Measurements from ENCODE around the gene VWA8.
"Not testable (repeated sequence)": the region's sequence is repeated elsewhere in the genome, so short reads cannot be mapped to it uniquely, and the experiment has no call there.

The VWA8 gene

DNA sequence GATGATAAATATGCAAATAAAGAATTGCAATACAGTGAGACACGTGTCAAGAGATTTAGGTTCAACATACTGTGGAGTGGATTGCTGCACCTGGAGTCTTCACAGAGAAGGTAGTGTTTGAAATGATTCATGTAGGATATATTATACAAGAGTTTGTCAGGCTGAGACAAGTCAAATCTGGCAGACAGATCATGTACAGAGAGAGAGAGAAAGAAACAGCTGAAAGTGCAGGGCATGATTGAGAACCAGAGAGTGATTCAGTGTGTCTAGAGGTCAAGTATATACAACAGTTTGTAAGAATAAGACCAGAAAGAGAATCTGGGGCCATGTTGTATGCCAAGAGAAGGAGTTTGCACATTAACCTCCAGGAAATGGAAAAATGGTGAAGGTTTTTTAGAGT, 2.1 kb upstream of the VWA8 start:
- no peak for DNase-seq

DNA sequence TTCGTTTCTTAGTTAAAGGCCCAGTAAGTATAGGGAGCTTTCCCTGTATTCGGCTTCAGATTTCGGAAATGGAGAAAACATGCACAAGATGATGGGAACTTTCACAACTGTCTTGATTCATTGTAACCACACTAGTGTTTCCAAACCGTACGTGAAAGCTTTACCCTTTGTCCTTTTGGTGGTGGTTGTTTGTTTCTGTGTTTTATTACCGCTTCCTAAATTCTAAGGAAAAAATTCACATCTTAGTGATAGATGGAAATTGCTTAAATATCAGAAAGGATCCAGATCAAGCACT, 504 bp upstream of the VWA8 start:
- DNase-seq: no peak

DNA sequence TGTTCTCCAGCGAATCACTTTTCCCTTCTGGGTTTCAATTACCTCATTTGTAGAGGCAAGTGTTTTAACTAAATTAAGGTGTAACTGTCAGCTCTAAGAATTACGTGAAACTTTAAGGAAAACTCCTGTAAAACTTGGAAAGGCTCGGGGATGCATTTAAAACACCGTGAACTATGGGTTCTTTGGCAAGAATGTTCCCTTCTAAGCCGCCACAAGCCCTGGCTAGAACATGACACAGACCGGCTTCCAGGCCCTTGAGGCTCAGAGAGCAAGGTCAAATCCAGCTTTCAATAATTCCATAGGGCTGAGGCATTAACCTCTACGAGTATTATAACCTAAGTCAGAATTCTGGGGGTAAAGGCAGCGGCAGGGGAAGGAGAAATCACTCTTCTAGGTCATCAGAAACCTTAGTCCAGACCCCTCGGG, 685 bp downstream of the VWA8 start:
- DNase-seq: no peak

DNA sequence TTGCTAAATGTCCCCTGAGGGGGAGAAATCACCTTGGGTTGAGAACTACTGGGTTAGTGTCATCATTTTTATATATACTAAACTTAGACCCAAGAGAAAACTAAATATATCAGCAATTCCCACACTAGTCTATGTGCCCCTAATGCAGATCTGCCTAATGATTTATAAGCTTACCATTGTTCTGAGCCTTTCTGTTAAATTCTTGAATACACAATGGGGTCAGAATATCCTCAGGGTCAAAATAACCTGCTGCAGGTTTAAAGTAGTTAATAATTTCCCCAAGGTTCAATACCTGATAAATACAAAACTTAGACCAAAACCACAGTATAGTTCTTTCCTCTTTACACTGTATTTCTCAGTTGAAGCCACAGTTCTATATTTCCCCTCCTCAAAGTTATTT, 4.6 kb downstream of the VWA8 start:
- DNase-seq: no peak

DNA sequence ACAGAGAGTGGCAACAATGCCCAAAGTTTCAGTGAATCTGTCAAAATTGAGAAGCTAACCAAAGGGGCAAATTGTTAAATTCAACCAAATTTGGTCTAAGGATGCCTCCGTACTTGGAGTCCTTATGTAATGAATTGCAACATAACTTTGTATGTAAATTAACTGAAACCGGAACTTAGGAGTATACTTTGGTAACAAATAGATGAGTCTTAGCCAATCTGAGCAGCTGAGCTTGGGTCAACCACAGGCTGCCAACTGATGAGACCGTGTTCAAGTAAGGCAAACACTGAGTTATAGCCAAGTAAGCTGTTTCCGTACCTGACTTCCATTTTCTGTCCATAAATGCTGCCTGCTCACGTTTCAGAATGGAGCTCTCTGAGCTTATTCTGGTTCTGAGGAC, 5.3 kb downstream of the VWA8 start:
- DNase-seq: no peak

DNA sequence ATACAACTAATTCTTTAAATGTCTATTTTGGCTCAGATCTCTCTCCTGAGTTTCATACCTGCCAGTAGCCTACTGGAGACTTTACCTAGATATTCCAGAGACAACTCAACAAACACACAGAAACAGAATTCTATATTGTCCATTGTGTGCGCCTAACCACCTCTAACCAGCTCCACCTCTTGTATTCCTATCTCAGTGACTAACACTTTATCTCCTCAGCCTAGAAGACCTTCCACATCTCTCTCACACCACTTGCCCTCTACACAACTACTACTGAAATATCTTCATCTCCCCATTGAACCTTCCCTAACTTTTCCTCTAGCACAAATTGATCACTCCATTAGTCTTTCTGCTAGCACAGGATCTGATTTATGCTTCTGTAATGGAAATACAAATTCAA, 6.7 kb downstream of the VWA8 start:
- no peak for DNase-seq

DNA sequence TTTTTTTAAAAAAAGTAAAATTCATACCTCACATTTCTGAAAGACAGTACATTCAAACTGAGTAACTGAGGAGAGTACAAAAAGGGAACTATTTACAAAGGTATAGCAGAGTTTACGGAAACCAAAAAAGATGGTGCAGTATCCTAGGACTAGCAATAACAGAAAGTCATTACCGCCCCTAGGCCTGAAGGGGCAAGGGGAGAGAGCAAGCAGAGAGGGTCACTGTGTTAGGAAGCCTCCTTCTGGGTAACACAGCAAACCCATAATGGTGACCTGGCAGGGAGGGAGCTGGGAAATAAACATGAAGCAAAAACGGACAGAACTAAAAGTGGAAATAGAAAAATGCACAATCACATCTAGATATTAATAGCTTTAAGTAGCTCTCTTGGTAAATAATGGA, 8.2 kb downstream of the VWA8 start:
- DNase-seq: no peak

DNA sequence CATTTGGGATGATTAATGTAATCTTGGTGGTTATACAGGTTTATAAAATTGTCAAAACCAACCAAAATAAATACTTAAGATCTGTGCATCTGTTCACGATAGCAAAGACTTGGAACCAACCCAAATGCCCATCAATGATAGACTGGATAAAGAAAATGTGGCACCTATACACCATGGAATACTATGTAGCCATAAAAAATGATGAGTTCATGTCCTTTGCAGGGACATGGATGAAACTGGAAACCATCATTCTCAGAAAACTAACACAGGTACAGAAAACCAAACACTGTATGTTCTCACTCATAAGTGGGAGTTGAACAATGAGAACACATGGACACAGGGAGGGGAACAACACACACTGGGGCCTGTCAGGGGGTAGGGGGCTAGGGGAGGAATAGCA, 11.8 kb downstream of the VWA8 start:
- not testable (repeated sequence) for DNase-seq

DNA sequence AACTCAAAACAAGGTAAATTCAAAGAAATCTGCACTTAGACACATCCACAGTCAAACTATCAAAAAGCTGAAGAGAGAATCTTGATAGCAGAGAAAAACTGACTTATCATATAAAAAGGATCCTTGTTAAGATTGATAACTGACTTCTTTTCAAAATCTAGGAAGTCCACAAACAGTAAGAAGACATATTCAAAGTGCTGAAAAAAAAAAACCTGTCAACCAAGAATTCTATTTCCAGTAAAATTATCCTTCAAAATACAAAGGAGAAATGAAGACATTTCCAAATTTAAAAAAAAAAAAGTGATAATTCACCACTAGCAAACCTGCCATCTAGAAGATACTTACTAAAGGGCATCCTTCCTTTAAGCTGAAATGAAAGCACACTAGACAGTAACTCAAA, 15.0 kb downstream of the VWA8 start:
- DNase-seq: no peak

DNA sequence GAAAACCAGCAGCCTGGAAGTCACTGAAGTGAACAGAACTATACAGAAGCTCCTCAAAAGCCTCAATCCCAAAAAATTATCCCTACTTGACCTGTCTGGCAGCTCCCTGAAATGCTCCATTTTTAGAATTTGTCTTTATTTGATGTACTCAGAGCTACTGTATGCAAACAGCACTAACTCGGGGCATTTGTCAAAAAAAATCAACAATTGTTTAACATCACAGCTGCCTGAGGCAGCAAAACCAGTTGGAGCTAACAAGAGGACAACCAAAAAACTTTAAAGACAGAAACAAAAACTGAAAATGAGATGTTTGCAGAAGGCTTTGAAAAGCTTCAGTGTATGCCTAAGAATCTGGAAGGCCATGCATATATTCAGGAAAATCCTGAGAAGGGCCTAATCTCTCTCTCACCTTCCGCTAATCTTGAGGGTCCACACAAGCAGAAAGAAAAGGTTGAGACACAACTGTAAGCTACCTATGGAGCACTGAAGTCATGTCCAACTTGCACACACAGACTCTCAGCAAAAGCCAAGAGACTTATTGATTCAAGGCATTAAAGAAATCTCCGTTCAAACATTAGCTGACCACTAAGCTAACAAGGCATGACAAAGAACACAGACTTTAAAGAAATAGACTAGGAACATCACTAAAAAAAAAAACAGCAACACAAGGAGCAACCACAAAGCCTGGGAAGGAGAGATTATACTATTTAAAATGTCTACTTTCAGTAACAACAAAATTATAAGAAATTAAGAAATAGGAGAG, 16.1 kb downstream of the VWA8 start:
- DNase-seq: no peak

DNA sequence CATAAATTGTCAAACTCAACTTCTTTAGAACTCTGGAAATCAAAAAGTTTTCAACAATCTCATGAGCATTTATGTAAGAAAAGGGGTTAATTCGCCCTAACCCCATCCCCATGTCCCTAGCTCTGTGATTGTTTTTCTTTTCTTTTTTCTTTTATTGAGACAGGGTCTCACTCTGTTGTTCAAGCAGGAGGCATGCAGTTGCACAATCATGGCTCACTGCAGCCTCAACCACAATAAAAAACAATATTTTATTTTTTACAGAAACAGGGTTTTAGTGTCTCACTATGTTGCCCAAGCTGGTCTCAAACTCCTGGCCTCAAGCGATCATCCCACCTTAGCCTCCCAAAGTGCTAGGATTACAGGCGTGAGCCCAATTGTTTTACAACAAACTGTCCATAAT, 16.7 kb downstream of the VWA8 start:
- DNase-seq: no peak

DNA sequence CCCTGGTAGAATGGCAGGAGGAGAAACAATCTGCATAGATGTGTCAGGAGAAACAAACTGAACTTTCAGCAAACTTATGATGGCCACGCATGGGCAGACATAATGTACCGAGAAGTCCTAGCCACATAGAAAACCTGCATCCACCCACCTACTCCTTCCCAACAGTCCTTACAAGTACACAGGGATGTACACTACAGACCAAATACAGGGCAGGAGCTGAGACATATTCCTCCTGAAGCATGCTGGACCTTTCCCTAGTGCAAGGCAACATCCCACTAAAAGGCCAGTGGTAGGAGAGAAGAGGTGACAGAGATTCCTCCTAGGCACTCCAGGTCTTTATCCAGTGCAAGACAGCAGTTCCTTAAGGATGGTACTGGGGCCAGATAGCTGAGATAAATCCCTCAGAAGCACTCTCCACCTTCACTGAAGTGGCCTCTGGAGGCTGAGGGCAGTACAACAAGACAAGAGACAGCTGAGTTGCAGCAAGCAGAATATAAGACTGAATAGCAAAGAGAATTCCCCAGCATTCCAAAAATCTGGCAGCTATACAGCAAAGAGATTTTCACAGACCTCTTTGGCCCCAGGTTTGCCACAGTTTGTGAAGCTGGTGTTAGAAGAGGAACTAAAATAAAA, 18.3 kb downstream of the VWA8 start:
- DNase-seq: no peak

DNA sequence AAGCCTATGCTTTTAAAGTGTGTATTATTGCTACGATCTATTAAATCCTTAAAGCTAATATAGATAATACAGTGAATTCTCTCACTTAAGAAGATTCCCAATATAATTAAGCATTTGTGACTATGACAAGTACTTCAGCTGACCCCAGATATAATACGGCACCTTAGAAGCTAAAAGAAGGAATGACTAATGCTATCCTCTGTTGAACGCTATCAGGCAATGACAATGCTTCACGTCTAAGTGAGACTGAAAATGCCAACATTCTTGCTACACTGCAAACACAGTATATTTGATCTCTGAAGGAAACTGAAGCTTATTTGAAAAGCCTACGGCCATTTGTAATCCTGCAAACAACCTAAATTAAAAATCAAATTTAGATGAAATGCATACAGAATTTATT, 19.7 kb downstream of the VWA8 start:
- DNase-seq: no peak

DNA sequence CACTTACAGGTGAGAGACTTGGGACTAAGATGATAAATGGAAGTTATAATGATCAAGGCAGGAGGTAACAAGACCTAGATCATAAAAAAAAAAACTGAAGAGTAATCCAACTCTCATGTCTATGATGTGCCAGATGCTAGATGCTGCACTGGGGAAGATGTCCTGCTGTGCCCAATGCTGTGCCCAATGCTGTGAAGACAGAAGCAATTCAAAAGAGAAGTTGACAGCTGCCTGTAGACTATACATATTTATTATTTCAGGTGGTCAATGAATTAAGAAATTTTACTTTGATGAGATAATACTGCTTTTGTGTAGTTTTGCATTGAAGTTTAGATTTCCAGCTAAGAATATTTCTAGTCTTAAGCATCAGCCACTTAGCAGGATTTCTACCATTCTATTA, 21.5 kb downstream of the VWA8 start:
- no peak for DNase-seq

DNA sequence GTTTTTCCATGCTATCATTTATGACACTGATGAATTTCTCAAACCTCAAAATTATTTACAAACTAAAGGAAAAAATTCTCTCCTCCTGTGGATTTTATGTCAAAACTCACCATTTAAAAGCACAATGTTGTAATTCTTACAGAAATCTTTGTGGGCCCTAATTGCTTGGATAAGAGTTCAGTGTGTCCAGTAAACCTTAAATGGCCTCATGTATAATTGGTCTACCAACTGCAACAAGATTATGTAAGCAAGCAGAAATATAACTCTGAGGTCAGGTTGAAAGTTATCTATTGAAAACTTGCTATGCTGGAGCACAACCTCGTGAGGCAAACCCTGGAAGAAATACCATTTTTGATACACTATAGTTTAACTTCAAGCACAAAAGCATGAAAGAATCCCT, 22.0 kb downstream of the VWA8 start:
- DNase-seq: no peak

DNA sequence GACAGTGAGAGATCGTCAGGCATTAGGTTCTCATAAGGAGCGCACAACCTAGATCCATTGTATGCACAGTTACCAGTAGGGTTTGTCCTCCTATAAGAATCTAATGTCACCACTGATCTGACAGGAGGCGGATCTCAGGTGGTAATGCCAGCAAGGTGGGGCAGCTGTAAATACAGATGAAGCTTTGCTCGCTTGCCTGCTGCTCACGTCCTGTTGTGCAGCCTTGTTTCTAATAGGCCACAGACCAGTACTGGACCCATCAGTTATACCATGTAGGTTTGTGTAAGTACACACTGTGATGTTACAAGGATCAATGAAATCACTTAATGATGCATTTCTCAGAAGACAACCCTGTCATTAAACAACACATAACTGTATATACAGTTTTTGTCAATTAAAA, 23.5 kb downstream of the VWA8 start:
- no peak for DNase-seq

DNA sequence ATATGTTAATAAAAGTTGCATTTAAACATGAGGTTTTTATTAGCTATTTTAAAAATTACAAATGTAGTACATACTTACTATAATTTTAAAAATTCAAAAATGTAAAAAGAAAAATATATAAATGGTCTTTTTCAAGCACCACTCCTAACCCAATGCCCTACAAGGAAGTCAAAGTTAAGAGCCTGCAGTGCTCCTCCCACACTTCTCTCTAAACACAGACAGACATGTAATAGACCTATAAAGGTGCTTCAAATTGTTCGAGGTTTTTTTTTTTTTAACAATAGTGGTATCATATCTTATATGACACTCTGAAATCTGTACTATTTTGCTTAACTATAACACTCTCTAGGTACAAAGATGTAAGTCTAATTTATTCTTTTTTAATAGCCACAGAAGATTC, 25.4 kb downstream of the VWA8 start:
- DNase-seq: no peak

DNA sequence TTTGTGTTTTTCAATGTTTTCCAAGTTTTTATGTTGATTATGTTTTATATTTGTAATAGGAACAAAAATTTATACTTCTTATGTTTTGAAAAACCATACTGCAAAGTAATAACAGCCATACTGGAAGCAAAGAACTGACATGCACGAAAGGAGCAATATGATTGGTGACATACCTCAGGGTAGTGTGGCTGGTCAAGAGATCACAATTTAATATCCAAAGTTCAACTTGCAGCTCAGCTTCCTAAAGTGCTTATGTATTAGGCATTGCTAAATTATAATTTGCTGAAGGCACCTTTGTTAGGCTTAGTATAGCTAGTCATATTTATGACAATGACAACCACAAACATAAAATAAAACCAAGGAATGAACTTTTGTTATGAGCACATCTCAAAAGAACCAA, 25.9 kb downstream of the VWA8 start:
- DNase-seq: no peak

DNA sequence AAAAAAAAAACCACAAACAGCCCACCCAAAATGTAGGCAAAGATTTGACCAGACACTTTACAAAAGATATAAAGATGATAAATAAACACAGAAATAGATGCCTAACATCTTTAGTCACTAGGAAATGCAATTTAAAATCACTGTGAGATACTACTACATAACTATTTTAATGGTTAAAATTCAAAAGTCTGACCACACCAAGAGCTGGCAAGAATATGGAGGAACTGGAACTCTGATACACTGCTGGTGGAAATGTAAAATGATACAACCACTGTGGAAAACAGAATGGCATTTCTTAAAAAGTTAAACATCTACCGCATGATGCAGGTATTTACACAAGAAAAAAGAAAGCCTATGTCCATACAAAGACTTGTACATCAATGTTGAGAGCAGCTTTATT, 26.8 kb downstream of the VWA8 start:
- DNase-seq: no peak

DNA sequence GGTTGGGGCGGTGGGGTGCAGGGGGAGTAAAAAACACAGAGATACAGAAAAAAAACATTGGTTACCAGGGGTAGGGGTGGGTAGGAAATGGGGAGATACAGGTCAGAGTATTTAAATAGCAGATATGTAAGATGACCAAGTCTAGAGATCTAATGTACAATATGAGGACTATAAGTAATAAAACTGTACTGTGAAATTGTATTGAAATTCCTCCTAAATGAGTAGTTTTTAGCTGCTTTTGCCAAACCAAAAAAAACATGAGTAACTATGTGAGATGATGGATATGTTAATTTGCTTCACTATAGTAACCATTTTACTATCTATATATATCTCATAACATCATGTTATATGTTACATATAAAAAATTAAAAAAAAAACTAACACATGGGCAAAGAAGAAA, 29.6 kb downstream of the VWA8 start:
- no peak for DNase-seq

DNA sequence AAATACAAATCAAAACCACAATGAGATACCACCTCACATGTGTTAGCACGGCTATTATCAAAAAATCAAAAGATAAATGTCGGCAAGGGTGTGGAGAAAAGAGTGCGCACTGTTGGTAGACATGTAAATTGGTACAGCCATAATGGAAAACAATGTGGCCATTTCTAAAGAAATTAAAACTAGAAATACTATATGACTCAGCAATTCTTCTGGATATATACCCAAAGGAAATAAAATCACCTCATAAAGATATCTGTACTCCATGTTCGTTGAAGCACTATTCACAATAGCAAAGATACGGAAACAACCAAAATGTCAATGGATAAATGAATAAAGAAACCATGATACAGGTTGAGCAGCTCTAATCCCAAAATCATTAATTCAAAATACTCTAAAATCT, 30.8 kb downstream of the VWA8 start:
- no peak for DNase-seq

DNA sequence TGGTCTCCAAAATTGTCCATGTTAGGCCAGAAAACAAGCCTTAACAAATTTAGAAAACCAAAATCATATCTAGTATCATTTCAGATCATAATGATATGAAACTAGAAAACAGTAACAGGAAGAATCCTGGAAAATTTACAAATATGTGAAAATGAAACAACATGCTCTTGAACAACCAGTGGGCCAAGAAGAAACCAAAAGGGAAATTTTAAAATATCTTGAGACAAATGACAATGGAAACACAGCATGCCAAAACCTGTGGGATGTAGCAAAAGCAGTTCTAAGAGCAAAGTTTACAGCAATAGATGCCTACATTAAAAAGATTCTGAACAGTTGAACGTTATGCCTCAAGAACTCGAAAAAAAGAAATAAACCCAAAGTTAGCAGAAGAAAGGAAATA, 32.6 kb downstream of the VWA8 start:
- no peak for DNase-seq

DNA sequence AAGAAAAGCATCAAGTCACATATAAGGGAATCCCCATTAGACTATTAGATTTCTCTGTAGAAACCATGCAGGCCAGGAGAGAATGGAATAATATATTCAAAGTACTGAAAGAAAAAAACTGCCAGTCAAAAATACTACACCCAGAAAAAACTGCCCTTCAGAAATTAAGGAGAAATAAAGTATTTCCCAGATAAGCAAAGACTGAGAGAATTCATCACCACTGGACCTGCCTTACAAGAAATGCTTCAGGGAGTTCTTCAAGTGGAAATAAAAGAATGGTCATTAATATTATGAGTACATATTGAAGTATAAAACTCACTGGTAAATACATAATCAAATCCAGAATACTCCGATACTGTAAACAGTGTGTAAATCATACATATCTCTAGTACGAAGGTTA, 35.9 kb downstream of the VWA8 start:
- no peak for DNase-seq

DNA sequence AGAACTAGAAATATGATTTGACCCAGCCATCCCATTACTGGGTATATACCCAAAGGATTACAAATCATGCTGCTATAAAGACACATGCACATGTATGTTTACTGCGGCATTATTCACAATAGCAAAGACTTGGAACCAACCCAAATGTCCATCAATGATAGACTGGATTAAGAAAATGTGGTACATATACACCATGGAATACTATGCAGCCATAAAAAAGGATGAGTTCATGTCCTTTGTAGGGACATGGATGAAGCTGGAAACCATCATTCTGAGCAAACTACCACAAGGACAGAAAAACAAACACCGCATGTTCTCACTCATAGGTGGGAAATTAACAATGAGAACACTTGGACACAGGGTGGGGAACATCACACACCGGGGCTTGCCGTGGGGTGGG, 38.0 kb downstream of the VWA8 start:
- DNase-seq: not testable (repeated sequence)

DNA sequence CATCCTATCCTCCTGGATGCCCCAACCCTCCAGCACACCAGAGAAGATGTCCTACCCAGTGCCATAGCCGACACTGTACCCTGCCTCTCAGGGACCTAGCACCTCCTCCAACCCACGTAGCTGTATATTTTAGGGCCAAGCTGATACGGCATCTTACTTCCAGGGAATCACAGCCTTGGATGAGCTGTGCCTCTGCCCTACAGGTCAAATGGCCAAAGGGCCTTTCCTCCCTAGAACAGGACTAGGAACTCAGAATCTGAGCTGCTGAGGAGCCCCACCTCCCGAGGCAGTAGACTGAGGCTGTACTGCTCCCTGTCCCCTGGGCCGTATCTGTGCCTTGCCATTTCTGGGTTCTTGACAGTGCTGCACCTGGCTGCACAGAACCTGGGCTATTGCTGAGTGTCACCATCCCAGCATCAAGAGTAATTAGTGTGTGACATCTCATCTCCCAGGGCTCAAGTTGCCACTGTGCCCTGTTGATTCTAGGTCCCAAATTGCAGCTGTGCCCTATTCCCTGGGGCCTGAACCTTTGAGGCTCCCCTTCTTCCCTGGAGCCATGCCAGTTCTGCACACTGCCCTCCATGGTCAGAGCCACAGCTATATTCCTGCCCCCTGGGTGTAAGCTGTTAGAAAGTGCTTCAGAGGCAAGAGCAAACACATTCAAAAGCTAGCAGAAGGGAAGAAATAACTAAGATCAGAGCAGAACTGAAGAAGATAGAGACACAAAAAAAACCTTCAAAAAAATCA, 41.0 kb downstream of the VWA8 start:
- DNase-seq: no peak
